ENCODE measurements around the gene MAP3K14. TPM values are rescaled to one million over a fixed set of nuclear protein-coding genes. Genes with fewer than 3 reads are reported as not detected.

MAP3K14 gene
- total and polyA plus RNA-seq, 11 donors = 9.0 to 21.9 (median 11.4) TPM

GRCh38 chr17:45234641-45235415 is 82.0 kb downstream of the MAP3K14 start:
- Histone ChIP-seq H3K27ac (peak overlapping the region in 1 of 12 donors; percentile 18), H3K9me3 (no peaks in the 10 kb centered on the region), H3K4me1 (peaks cover 0 to 37% (median 13%) of the 10 kb centered on the region in 12 donors), H3K36me3 (peaks cover 0 to 75% (median 3%) of the 10 kb centered on the region in 9 donors), H3K4me3 (no peak overlapping the region), H3K27me3 (no peaks in the 10 kb centered on the region)
- peak in 5 of 12 donors; percentile 14 to 32 (median 16) for TF ChIP-seq CTCF (IDR thresholded peaks at IDR 0.05)
- TF ChIP-seq POLR2A (IDR thresholded peaks at IDR 0.05) = no peak
- ATAC-seq (no peak), DNase-seq (no peak)
- intact Hi-C loops (cut with DNase I) = loop anchor here in 4 of 10 donors (1.0 to 2.0 kb wide), 3 partner anchors 12 to 16 kb away; partner anchors contain the start of gene FMNL1 (in 1 of the 4)
- WGBS, 4 donors = 33 to 64% (median 50%) methylated on average over 5 to 6 of the region's 6 CpGs

GRCh38 chr17:45233423-45233924 is 83.3 kb downstream of the MAP3K14 start:
- TF ChIP-seq POLR2A (IDR thresholded peaks at IDR 0.05) = no peak
- no peak for TF ChIP-seq CTCF (IDR thresholded peaks at IDR 0.05)
- Histone ChIP-seq H3K27me3 (no peaks in the 10 kb centered on the region), H3K4me1 (peaks cover 0 to 50% (median 22%) of the 10 kb centered on the region in 12 donors), H3K27ac (no peak overlapping the region), H3K9me3 (no peaks in the 10 kb centered on the region), H3K36me3 (peaks cover 0 to 61% (median 2%) of the 10 kb centered on the region in 9 donors), H3K4me3 (no peak overlapping the region)
- ATAC-seq (no peak), DNase-seq (no peak)
- 87 to 98% (median 92%) methylated on average over 6 to 8 of the region's 8 CpGs for WGBS, 4 donors
- intact Hi-C loops (cut with DNase I) = no loop called here

GRCh38 chr17:45232514-45233422 is 84.1 kb downstream of the MAP3K14 start:
- H3K4me1 ChIP-seq = peaks cover 0 to 57% (median 29%) of the 10 kb centered on the region in 12 donors
- WGBS, 4 donors = 96 to 97% (median 97%) methylated on average over 6 to 9 of the region's 9 CpGs
- H3K27me3 ChIP-seq = no peaks in the 10 kb centered on the region
- H3K9me3 ChIP-seq = no peaks in the 10 kb centered on the region
- no peak overlapping the region for H3K27ac ChIP-seq
- H3K4me3 ChIP-seq = no peak overlapping the region
- no peak for DNase-seq
- intact Hi-C loops (cut with DNase I) = no loop called here
- H3K36me3 ChIP-seq = peaks cover 0 to 54% (median 0%) of the 10 kb centered on the region in 9 donors
- ATAC-seq = no peak
- TF ChIP-seq CTCF (IDR thresholded peaks at IDR 0.05) (no peak), POLR2A (IDR thresholded peaks at IDR 0.05) (no peak)
